ENCODE results near the gene ATG7. TPM values are rescaled to one million over a fixed set of nuclear protein-coding genes. Genes with fewer than 3 reads are reported as not detected.

ATG7 gene
- polyA plus RNA-seq, 1 donor (not counting 4 experiments of a cell fraction or from before 2014, with no cell fraction given) = 27.9 TPM

- Histone ChIP-seq H3K4me1 (ENCODE audit: control insufficient read depth, extremely low read depth, insufficient read depth, low read length) (peaks cover 3% of the 10 kb centered on the region), H3K36me3 (ENCODE audit: control insufficient read depth in 2 of 2, extremely low read depth in 1 of 2, insufficient read depth in 2 of 2, low read length in 2 of 2) (no peaks in the 10 kb centered on the region)
- no peak for FAIRE-seq
Measured at GRCh38 chr3:11546657-11547302, 274.6 kb downstream of the ATG7 start.

GRCh38 chr3:11547498-11547897, 275.3 kb downstream of the ATG7 start:
- TF ChIP-seq EZH2 (IDR thresholded peaks at IDR 0.05; ENCODE audit: low read length) (no peak), CTCF (optimal IDR thresholded peaks at IDR 0.05 in 1 of 3, IDR thresholded peaks at IDR 0.05 in 1 of 3, conservative IDR thresholded peaks at IDR 0.05 in 1 of 3; ENCODE audit: extremely low read depth in 1 of 3, insufficient read depth in 2 of 3, low read length in 3 of 3) (no peak)
- Histone ChIP-seq H3K9me3 (ENCODE audit: control insufficient read depth, low read depth, low read length) (no peaks in the 10 kb centered on the region), H3K4me3 (ENCODE audit: control insufficient read depth in 2 of 3, extremely low read depth in 1 of 3, insufficient read depth in 2 of 3, low read depth in 1 of 3, low read length in 3 of 3) (no peak overlapping the region)

More at GRCh38 chr3:11546657-11547302, 274.6 kb downstream of the ATG7 start:
- no peak for TF ChIP-seq CTCF (optimal IDR thresholded peaks at IDR 0.05 in 1 of 3, IDR thresholded peaks at IDR 0.05 in 1 of 3, conservative IDR thresholded peaks at IDR 0.05 in 1 of 3; ENCODE audit: extremely low read depth in 1 of 3, insufficient read depth in 2 of 3, low read length in 3 of 3)
- no peak for TF ChIP-seq EZH2 (IDR thresholded peaks at IDR 0.05; ENCODE audit: low read length)
- H2AFZ ChIP-seq (ENCODE audit: control insufficient read depth, low read length) = no peak overlapping the region
- H3K27me3 ChIP-seq (ENCODE audit: control insufficient read depth, extremely low read depth, insufficient read depth, low read length) = no peaks in the 10 kb centered on the region
- no peaks in the 10 kb centered on the region for H3K9me3 ChIP-seq (ENCODE audit: control insufficient read depth, low read depth, low read length)
- H4K20me1 ChIP-seq (ENCODE audit: control insufficient read depth, extremely low read depth, insufficient read depth, low read length) = no peaks in the 10 kb centered on the region
- H3K4me3 ChIP-seq (ENCODE audit: control insufficient read depth in 2 of 3, extremely low read depth in 1 of 3, insufficient read depth in 2 of 3, low read depth in 1 of 3, low read length in 3 of 3) = no peak overlapping the region
- DNase-seq (ENCODE audit: low read depth, low spot score) = no peak
- no peaks in the 10 kb centered on the region for H3K79me2 ChIP-seq (ENCODE audit: control insufficient read depth, insufficient read depth, low read length)
- no peaks in the 10 kb centered on the region for H3K9me1 ChIP-seq (ENCODE audit: control insufficient read depth, extremely low read depth, insufficient read depth, low read length)
- H3K9ac ChIP-seq (ENCODE audit: control insufficient read depth, extremely low read depth, insufficient read depth, low read length) = no peak overlapping the region
- dilution Hi-C loops (cut with MboI; ENCODE audit: extremely low pct_ligation_motif_present, low sequenced_read_pairs) = no loop called here
- H3K4me2 ChIP-seq (ENCODE audit: control insufficient read depth, extremely low read depth, insufficient read depth, low read depth, low read length) = no peak overlapping the region
- no peak overlapping the region for H3K27ac ChIP-seq (ENCODE audit: control insufficient read depth, insufficient read depth, low read length)

More at GRCh38 chr3:11547498-11547897, 275.3 kb downstream of the ATG7 start:
- H4K20me1 ChIP-seq (ENCODE audit: control insufficient read depth, extremely low read depth, insufficient read depth, low read length) = no peaks in the 10 kb centered on the region
- FAIRE-seq = no peak
- peaks cover 3% of the 10 kb centered on the region for H3K4me1 ChIP-seq (ENCODE audit: control insufficient read depth, extremely low read depth, insufficient read depth, low read length)
- H3K4me2 ChIP-seq (ENCODE audit: control insufficient read depth, extremely low read depth, insufficient read depth, low read depth, low read length) = no peak overlapping the region
- no peaks in the 10 kb centered on the region for H3K79me2 ChIP-seq (ENCODE audit: control insufficient read depth, insufficient read depth, low read length)
- H3K27me3 ChIP-seq (ENCODE audit: control insufficient read depth, extremely low read depth, insufficient read depth, low read length) = no peaks in the 10 kb centered on the region
- no peaks in the 10 kb centered on the region for H3K36me3 ChIP-seq (ENCODE audit: control insufficient read depth in 2 of 2, extremely low read depth in 1 of 2, insufficient read depth in 2 of 2, low read length in 2 of 2)
- H3K9me1 ChIP-seq (ENCODE audit: control insufficient read depth, extremely low read depth, insufficient read depth, low read length) = no peaks in the 10 kb centered on the region
- dilution Hi-C loops (cut with MboI; ENCODE audit: extremely low pct_ligation_motif_present, low sequenced_read_pairs) = no loop called here
- H3K9ac ChIP-seq (ENCODE audit: control insufficient read depth, extremely low read depth, insufficient read depth, low read length) = no peak overlapping the region
- no peak overlapping the region for H3K27ac ChIP-seq (ENCODE audit: control insufficient read depth, insufficient read depth, low read length)
- no peak overlapping the region for H2AFZ ChIP-seq (ENCODE audit: control insufficient read depth, low read length)
- DNase-seq (ENCODE audit: low read depth, low spot score) = no peak

All from keratinocyte (primary cell).